Hepatocyte (in vitro differentiated cells): ENCODE measurements around the gene MYRF. TPM values are rescaled to one million over a fixed set of nuclear protein-coding genes. Genes with fewer than 3 reads are reported as not detected.

ENCODE experiments used
- DNase-seq: peaks from one replicate; pipeline ENCODE4 v3.0.0-alpha.2; 2016; ENCODE audit warnings: low spot score
- H2AFZ ChIP-seq: fragments of 200-600 bp; sonication (generic); 2 replicates; pipeline ENCODE4 v1.6.0; 2016; ENCODE audit warnings: antibody characterized with exemption, mild to moderate bottlenecking
- H3K27ac ChIP-seq: fragments of 200-600 bp; sonication (generic); 2 replicates; pipeline ENCODE4 v1.5.1; 2016; ENCODE audit warnings: mild to moderate bottlenecking
- H3K27me3 ChIP-seq: fragments of 200-600 bp; sonication (generic); 2 replicates; pipeline ENCODE4 v1.6.1; 2016
- H3K36me3 ChIP-seq: fragments of 200-600 bp; sonication (generic); replicated peaks from 2 replicates; pipeline ENCODE4 v1.5.1; 2016; ENCODE audit warnings: low read depth; ENCODE audit not compliant: insufficient read depth
- H3K4me1 ChIP-seq: fragments of 200-600 bp; sonication (generic); 2 replicates; pipeline ENCODE4 v1.5.1; 2016; ENCODE audit warnings: mild to moderate bottlenecking, moderate library complexity; ENCODE audit not compliant: insufficient read depth
- H3K4me2 ChIP-seq: fragments of 200-600 bp; sonication (generic); 2 replicates; pipeline ENCODE4 v1.6.0; 2016
- H3K4me3 ChIP-seq: fragments of 200-600 bp; sonication (generic); 2 replicates; pipeline ENCODE4 v1.5.1; 2016; ENCODE audit warnings: mild to moderate bottlenecking
- H3K79me2 ChIP-seq: fragments of 200-600 bp; sonication (generic); 2 replicates; pipeline ENCODE4 v1.6.0; 2017; ENCODE audit warnings: mild to moderate bottlenecking
- H3K9me2 ChIP-seq: fragments of 200-600 bp; sonication (generic); replicated peaks from 2 replicates; pipeline ENCODE4 v1.6.0; 2017; ENCODE audit warnings: mild to moderate bottlenecking; ENCODE audit not compliant: insufficient read depth
- H3K9me3 ChIP-seq: fragments of 200-600 bp; sonication (generic); 2 replicates; pipeline ENCODE4 v1.5.1; 2016; ENCODE audit warnings: low read depth, mild to moderate bottlenecking
- H4K20me1 ChIP-seq: fragments of 200-600 bp; sonication (generic); 2 replicates; pipeline ENCODE4 v1.6.0; 2016; ENCODE audit warnings: mild to moderate bottlenecking; ENCODE audit not compliant: insufficient read depth, poor library complexity, severe bottlenecking
- EZH2 ChIP-seq: fragments of 200-600 bp; sonication (generic); IDR thresholded peaks from 2 replicates; pipeline ENCODE4 v1.6.1; 2016; ENCODE audit warnings: antibody characterized with exemption, mild to moderate bottlenecking, borderline replicate concordance
- EZH2phosphoT487 ChIP-seq: fragments of 200-600 bp; sonication (generic); IDR thresholded peaks from one replicate; pipeline ENCODE4 v1.6.1; 2018; ENCODE audit warnings: antibody characterized with exemption, mild to moderate bottlenecking, low read depth, moderate library complexity; ENCODE audit not compliant: unreplicated experiment, severe bottlenecking
- WGBS: methylation state at CpG from one replicate; pipeline ENCODE4 v1.1.6; 2016; ENCODE audit warnings: low lambda C conversion rate; ENCODE audit errors: missing lambda C conversion rate; 5-methylcytosine and 5-hydroxymethylcytosine counted together
- polyA plus RNA-seq: library from polyadenylated mRNA; unstranded; fragments of >200 nt; fragmentation: Nextera tagmentation; extraction: Ambion mirVana; gene quantifications from 2 replicates; pipeline ENCODE4 v1.2.1, GENCODE V29; 2016
- total RNA-seq: library from RNA; depleted of rRNA; stranded (reverse); fragments of >200 nt; gene quantifications from 2 replicates; pipeline ENCODE4 v1.2.3, GENCODE V29; 2014
- TF ChIP-seq, protein P1 (sequence below): fragments of 200-600 bp; sonication (generic); IDR thresholded peaks from 2 replicates; pipeline ENCODE4 v1.5.1; 2016; ENCODE audit warnings: antibody characterized with exemption, mild to moderate bottlenecking; ENCODE audit not compliant: poor library complexity

MYRF gene
- total and polyA plus RNA-seq, 2 experiments from 2014 or later, result 57.3 to 96.7 TPM

DNA sequence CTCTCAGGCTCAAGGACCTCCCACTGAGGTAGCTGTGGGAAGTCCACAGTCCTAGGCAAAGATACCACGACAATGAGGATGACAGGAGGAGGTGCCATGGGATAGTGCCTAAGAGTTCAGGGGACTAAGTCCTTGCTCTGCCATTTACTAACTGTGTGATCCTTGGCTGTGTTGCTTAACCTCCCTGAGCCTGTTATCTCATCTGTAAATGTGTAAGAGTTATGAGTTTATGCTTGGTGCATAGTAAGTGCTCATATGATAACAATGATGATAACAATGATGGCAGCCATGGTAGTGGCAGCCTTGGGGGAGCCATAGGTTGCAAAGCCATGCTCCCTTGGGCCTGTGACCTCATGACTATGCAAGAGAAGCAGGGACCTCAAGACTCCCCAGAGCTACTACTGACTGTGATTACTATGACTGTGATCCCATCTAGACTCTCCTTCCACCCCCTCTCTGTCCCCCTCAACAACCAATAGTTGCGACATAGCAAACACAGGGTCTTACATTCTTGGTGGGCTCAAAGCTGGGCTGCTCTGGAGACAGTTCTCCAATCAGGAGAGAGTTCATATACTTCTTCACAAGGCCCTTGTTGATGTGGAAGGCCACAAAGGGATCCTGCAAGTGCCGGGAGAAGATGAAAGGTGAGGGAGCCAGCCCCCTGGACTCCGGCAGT lies 60.4 kb downstream of the MYRF start:
- 95% methylated on average over 4 of the region's 4 CpGs for WGBS
- H3K27me3 ChIP-seq, result no peaks in the 10 kb centered on the region
- H3K79me2 ChIP-seq, result peaks cover 22% of the 10 kb centered on the region
- no peak for DNase-seq
- no peaks in the 10 kb centered on the region for H3K36me3 ChIP-seq
- no peak overlapping the region for H3K4me2 ChIP-seq
- no peaks in the 10 kb centered on the region for H4K20me1 ChIP-seq
- TF ChIP-seq EZH2 (no peak), EZH2phosphoT487 (no peak)
- TF ChIP-seq, protein P1, sequence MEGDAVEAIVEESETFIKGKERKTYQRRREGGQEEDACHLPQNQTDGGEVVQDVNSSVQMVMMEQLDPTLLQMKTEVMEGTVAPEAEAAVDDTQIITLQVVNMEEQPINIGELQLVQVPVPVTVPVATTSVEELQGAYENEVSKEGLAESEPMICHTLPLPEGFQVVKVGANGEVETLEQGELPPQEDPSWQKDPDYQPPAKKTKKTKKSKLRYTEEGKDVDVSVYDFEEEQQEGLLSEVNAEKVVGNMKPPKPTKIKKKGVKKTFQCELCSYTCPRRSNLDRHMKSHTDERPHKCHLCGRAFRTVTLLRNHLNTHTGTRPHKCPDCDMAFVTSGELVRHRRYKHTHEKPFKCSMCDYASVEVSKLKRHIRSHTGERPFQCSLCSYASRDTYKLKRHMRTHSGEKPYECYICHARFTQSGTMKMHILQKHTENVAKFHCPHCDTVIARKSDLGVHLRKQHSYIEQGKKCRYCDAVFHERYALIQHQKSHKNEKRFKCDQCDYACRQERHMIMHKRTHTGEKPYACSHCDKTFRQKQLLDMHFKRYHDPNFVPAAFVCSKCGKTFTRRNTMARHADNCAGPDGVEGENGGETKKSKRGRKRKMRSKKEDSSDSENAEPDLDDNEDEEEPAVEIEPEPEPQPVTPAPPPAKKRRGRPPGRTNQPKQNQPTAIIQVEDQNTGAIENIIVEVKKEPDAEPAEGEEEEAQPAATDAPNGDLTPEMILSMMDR, result no peak
- no peaks in the 10 kb centered on the region for H3K9me2 ChIP-seq
- peaks cover 16% of the 10 kb centered on the region for H3K4me1 ChIP-seq
- H3K4me3 ChIP-seq, result no peak overlapping the region
- no peaks in the 10 kb centered on the region for H3K9me3 ChIP-seq
- H2AFZ ChIP-seq, result no peak overlapping the region
- H3K27ac ChIP-seq, result no peak overlapping the region

DNA sequence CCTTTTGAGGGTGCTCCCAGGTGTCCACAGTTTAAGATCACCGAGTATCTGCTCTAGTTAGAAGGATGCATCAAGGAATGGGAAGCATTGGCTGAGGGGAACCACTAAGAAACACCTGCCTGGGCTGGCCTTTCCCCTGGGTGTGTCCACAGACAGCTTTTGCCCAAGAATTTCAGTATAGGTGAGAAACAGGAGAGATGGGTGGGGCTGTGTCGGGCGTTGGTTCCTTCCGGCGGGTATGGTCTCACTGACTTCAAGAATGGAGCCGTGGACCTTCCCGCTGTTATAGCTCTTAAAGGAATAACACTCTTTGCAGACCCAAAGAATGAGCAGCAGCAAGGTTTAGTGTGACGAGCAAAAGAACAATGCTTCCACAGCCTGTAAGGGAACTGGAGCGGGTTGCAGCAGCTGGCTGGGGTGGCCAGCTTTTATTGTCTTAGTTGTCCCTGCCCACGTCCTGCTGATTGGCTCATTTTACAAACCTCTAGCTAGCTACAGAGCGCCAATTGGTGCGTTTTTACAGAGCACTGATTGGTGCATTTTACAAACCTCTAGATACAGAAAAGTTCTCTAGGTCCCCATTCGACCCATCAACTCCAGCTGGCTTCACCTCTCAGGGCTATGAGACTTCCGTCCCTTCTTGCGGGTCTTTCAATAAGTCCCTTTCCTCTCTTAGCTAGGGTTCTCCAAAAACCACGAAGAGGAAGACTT lies 62.0 kb downstream of the MYRF start:
- TF ChIP-seq, protein P1, result no peak
- TF ChIP-seq EZH2phosphoT487 (no peak), EZH2 (no peak)
- H3K4me2 ChIP-seq, result peak overlapping the region; percentile 94
- H4K20me1 ChIP-seq, result no peaks in the 10 kb centered on the region
- H2AFZ ChIP-seq, result peak overlapping the region; percentile 18
- 84% methylated on average over 16 of the region's 16 CpGs for WGBS
- peaks cover 17% of the 10 kb centered on the region for H3K4me1 ChIP-seq
- no peaks in the 10 kb centered on the region for H3K27me3 ChIP-seq
- no peaks in the 10 kb centered on the region for H3K9me3 ChIP-seq
- no peaks in the 10 kb centered on the region for H3K36me3 ChIP-seq
- H3K79me2 ChIP-seq, result peaks cover 33% of the 10 kb centered on the region
- H3K9me2 ChIP-seq, result no peaks in the 10 kb centered on the region
- peak overlapping the region; percentile 97 for H3K27ac ChIP-seq
- peak; percentile 41 for DNase-seq
- H3K4me3 ChIP-seq, result peak overlapping the region; percentile 21

DNA sequence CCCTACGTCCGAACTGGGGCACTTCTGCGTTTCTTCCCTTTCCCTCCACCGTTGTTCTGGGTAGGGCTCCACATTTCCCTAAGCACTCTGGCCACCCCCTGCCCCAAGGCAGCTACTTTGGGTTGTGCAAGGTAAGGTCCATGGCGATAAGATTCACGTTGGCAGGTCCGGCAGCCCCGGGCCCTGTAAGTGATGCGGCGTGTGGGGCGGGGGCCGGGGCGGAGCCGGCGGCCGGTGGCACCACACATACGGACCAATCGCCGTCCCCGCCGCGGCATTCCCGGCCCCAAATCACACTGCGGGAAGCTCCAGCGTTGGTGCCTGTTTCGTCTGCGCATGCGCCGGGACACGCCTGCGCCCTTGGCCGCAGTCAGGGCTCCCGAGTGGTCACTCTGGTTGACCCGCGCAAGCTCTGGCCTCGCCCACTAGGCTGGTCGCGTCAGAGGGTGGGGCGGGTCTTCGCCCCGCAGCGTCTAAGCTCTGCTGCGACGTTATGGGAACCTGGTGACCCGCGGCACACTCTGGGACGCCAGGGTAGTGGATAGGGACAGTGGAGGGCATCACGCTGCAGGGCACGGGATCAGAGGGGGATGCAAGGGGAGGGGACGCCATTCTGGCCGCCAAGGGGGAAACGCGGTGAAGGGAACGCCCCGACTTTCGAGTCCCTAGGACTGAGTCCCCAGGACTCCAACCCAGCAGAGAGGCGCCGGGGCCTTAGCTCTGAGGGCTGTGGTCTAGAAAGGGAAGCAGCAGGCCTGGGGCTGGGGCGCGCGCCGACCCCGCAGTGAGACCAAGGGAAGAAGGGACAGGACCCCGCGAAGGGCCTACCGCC lies 62.7 kb downstream of the MYRF start:
- H3K36me3 ChIP-seq, result no peaks in the 10 kb centered on the region
- H4K20me1 ChIP-seq, result no peaks in the 10 kb centered on the region
- TF ChIP-seq EZH2 (no peak), EZH2phosphoT487 (no peak)
- TF ChIP-seq, protein P1, result no peak
- H3K27me3 ChIP-seq, result no peaks in the 10 kb centered on the region
- H3K4me3 ChIP-seq, result peak overlapping the region; percentile 95
- peak overlapping the region; percentile 94 for H3K4me2 ChIP-seq
- H3K9me3 ChIP-seq, result no peaks in the 10 kb centered on the region
- peak overlapping the region; percentile 45 for H2AFZ ChIP-seq
- H3K79me2 ChIP-seq, result peaks cover 33% of the 10 kb centered on the region
- 3% methylated on average over 66 of the region's 66 CpGs for WGBS
- DNase-seq, result peak; percentile 96
- no peaks in the 10 kb centered on the region for H3K9me2 ChIP-seq
- H3K27ac ChIP-seq, result peak overlapping the region; percentile 97
- peaks cover 17% of the 10 kb centered on the region for H3K4me1 ChIP-seq
